ENCODE results near the gene GPRIN2. TPM values are rescaled to one million over a fixed set of nuclear protein-coding genes. Genes with fewer than 3 reads are reported as not detected.
"Not testable (repeated sequence)": the region's sequence is repeated elsewhere in the genome, so short reads cannot be mapped to it uniquely, and the experiment has no call there.

Gene GPRIN2
- total RNA-seq, 1 experiment from 2014 or later: not detected

DNA sequence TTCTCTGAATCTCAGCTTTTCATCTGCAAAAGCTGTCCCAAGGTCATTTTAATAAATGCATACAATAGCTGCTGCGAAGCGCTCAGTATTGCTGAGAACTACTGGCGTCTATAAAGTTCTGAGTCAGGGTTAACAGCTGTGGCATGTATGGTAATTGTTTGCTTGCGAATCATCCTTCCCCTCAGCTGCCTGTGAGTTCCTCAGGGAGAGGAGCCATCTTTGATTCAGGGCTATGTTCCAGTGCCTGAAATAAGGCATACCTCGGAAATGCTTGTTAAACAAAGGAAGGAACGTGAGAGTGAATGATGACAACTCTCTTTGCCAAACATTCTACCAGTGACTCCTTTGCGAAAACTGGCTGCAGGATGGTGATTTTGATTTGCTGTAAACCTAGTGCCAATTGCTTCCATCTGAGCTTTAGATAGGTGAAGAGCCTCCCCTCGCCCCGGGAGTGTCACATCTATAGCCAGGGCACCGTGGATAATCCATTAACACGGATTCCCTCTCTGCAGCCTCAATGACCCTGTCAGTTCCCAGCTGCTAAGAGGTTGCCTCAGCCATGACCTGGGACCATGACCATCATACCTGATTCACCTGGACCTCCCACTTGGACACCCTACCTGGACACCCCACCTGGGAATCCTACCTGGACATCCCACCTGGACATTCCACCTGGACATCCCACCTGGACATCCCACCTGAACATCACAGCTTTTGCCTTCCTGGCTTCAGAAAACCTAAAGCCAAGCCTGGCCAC is 39.6 kb downstream of the GPRIN2 start:
- DNase-seq (ENCODE audit: low read depth, low spot score): no peak
- in situ Hi-C loops (cut with HindIII; ENCODE audit: low pct_unique_long_range_greater_than_20kb, low sequenced_read_pairs): no loop called here

DNA sequence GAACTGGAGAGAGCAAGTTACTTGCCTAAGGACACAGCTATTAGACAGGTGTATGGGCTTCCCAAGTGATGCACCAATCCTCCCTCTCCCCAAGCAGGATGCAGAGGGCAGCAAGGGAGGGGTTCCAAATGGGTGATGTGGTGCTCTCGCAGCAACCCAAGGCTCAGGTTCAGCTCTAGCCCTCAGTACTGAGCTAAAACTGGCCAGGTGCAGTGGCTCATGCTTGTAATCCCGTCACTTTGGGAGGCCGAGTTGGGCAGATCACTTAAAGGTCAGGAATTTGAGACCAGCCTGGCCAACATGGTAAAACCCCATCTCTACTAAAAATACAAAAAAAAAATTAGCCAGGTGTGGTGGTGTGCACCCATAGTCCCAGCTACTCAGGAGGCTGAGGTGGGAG is 40.7 kb downstream of the GPRIN2 start:
- DNase-seq (ENCODE audit: low read depth, low spot score): no peak
- in situ Hi-C loops (cut with HindIII; ENCODE audit: low pct_unique_long_range_greater_than_20kb, low sequenced_read_pairs): no loop called here

DNA sequence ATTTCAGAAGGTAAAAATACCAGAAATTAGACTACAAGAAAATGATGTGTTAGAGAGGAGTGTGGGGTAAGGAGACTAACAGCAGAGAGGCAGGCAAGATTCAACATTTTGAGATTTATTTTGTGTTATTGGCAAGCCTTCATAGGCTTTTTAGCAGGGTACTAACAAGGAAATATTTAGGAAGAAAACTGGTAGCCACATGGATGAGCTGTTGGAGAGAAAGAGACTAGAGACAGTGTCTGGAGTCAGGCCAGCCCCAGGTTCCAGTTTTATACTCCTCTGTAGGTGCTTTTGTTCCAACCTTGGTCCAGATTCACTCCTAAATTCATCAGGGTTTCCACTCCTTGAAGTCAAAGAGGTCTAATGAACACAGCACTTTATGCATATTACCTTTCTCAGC is 41.1 kb downstream of the GPRIN2 start:
- no peak for DNase-seq (ENCODE audit: low read depth, low spot score)
- in situ Hi-C loops (cut with HindIII; ENCODE audit: low pct_unique_long_range_greater_than_20kb, low sequenced_read_pairs): no loop called here

- in situ Hi-C loops (cut with HindIII; ENCODE audit: low pct_unique_long_range_greater_than_20kb, low sequenced_read_pairs): no loop called here
- no peak for DNase-seq (ENCODE audit: low read depth, low spot score)
These were observed 41.6 kb downstream of the GPRIN2 start for GRCh38 chr10:46514899-46515298.

DNA sequence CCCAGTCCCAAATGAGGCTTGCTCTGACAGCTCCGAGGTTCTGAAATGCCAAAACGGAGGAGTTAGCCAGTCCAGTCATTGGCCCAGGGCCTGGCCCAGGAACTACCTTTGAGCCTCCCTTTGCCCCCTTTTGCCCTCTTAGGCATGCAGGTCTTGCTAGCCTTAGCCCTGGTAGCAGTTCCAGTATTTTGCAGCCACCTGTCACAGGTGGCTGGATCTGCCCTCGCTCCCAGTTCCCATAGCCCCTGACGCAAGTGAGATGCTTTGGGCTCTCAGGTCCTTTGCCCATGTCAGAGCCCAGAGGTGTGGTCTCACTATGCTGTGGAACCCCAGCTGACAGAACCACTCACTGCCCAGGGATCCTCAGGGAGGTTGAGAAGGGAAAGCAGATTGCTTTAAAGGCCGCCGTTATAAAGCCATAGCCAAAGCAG is 42.0 kb downstream of the GPRIN2 start:
- in situ Hi-C loops (cut with HindIII; ENCODE audit: low pct_unique_long_range_greater_than_20kb, low sequenced_read_pairs): no loop called here
- DNase-seq (ENCODE audit: low read depth, low spot score): no peak

GRCh38 chr10:46513333-46513732 is 43.1 kb downstream of the GPRIN2 start:
- not testable (repeated sequence) for DNase-seq (ENCODE audit: low read depth, low spot score)

GRCh38 chr10:46512725-46513124 is 43.7 kb downstream of the GPRIN2 start:
- DNase-seq (ENCODE audit: low read depth, low spot score); in situ Hi-C loops (cut with HindIII; ENCODE audit: low pct_unique_long_range_greater_than_20kb, low sequenced_read_pairs): not testable (repeated sequence)

More at GRCh38 chr10:46513333-46513732, 43.1 kb downstream of the GPRIN2 start:
- in situ Hi-C loops (cut with HindIII; ENCODE audit: low pct_unique_long_range_greater_than_20kb, low sequenced_read_pairs): not testable (repeated sequence)

- in situ Hi-C loops (cut with HindIII; ENCODE audit: low pct_unique_long_range_greater_than_20kb, low sequenced_read_pairs); DNase-seq (ENCODE audit: low read depth, low spot score): not testable (repeated sequence)
These were observed 44.5 kb downstream of the GPRIN2 start for GRCh38 chr10:46512002-46512401.

Other genes with a start within 250 kb of the GPRIN2 start
- not detected in 2 replicates for gene ANXA8L1, start 180.9 kb downstream of the GPRIN2 start, total RNA-seq (2014; rRNA removed; shearing (Covaris generic))
- not detected in 2 replicates for gene NPY4R, start 90.7 kb downstream of the GPRIN2 start, total RNA-seq (2014; rRNA removed; shearing (Covaris generic))
- gene SYT15, start 22.5 kb upstream of the GPRIN2 start, total RNA-seq (2014; rRNA removed; shearing (Covaris generic)): not detected in 2 replicates

All from SK-MEL-5 (cell line).